ENCODE results near the gene CST1.
"Not testable (repeated sequence)": the region's sequence is repeated elsewhere in the genome, so short reads cannot be mapped to it uniquely, and the experiment has no call there.

CST1 gene

DNA sequence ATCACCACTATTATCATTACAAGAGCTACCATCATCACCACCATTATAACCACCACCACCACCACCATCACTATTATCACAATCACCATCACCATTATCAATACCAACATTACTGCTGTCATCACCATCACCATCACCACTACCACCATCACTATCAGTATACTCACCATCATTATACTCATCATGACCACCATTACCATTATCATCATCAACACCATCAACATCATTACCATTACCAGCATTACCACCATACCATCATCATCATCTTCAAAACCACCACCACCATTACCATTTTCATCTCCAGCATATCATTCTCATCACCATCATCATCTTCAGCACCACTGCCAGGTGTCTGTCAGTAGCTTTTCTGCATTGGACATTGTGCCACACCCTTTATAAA is 39.0 kb downstream of the CST1 start:
- in situ Hi-C loops (cut with MboI; ENCODE audit: low sequenced_read_pairs): not testable (repeated sequence)

DNA sequence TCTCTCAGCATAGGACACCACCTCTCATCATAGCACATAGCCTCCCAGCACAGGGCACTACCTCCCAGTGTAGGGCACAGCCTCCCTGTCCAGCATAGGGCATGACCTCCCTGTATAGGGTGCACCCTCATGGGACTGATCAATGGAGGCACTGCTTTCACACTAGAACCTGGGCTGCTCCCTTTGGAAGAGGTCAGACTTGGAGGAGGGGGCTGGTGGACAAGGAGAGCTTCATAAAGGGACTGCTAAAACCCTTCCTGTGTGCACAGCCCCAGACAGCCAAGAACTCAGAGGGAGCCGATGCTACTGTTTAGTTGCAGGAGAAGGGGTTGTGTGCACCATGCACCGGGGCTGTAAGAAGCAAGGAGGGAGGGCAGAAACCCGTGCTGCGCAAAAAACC is 40.0 kb downstream of the CST1 start:
- in situ Hi-C loops (cut with MboI; ENCODE audit: low sequenced_read_pairs): no loop called here

GRCh38 chr20:23705895-23706294 is 44.8 kb downstream of the CST1 start:
- in situ Hi-C loops (cut with MboI; ENCODE audit: low sequenced_read_pairs): no loop called here

DNA sequence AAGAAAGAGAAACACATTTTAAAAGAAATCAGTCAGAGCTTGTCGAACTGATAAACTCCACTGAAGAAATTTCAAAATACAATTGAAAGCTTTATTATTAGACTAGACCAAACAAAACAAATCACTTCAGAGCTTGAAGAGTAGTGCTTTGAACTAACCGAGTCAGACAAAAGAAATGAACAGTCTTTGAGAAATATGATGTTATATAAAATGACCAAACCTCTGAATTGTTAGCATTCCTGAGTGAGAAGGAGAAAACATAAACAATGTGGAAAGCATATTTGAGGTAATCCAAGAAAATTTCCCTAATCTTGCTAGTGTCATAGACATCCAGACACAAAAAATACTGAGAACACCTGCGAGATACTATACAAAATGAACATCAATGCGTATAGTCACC is 48.7 kb downstream of the CST1 start:
- in situ Hi-C loops (cut with MboI; ENCODE audit: low sequenced_read_pairs): no loop called here

GRCh38 chr20:23700931-23701330 is 49.8 kb downstream of the CST1 start:
- in situ Hi-C loops (cut with MboI; ENCODE audit: low sequenced_read_pairs): no loop called here

DNA sequence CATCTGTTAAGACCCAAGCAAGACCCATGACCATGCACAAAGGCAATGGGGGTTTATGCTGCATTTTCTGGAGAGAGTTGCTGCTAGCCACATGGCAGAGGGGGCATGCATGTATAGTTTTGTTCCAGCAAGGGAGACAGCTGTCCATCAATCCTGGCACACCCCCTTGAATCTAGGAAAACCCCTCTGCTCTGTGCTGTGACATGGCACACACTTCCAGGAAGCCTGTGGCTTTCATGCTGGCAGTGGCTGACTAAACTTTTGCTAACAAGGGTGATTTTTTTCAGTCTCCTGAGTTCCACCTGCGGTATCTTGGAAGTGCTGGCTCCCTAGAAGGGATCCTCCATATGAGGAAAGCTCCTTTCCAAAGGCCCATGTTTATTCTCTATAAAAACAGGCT is 52.8 kb downstream of the CST1 start:
- in situ Hi-C loops (cut with MboI; ENCODE audit: low sequenced_read_pairs): loop anchor here (25.0 kb wide), 2 partner anchors 89 to 1239 kb away; partner anchors contain the start of gene CST7

Data from HL-60/S4 treated with retinoic acid at 250 ng/mL for 4 days and 3 days (cell line).